Stimulated activated CD4-positive, alpha-beta T cell treated with anti-CD3 and anti-CD28 coated beads, Interleukin-2, amount 100 ng/mL, for 48 hours (primary cell): Measurements from ENCODE around the gene ACOT11.

Source experiments
- DNase-seq, 2 donors: peaks; one replicate each; pipeline ENCODE4 v3.0.0-alpha.2; 2020

ACOT11 gene

GRCh38 chr1:54593571-54594160 lies 45.6 kb downstream of the ACOT11 start:
- DNase-seq, result no peak

GRCh38 chr1:54594463-54594862 lies 46.4 kb downstream of the ACOT11 start:
- DNase-seq, result no peak

- no peak for DNase-seq
Measured at GRCh38 chr1:54595956-54596498, 48.0 kb downstream of the ACOT11 start.

GRCh38 chr1:54596756-54597155 lies 48.7 kb downstream of the ACOT11 start:
- DNase-seq, result no peak

GRCh38 chr1:54597455-54598030 lies 49.5 kb downstream of the ACOT11 start:
- DNase-seq, result no peak

GRCh38 chr1:54599211-54599823 lies 51.3 kb downstream of the ACOT11 start:
- DNase-seq, result no peak

- DNase-seq, result no peak
Measured at GRCh38 chr1:54600947-54601721, 53.1 kb downstream of the ACOT11 start.

GRCh38 chr1:54601730-54602129 lies 53.7 kb downstream of the ACOT11 start:
- no peak for DNase-seq

GRCh38 chr1:54602554-54602953 lies 54.5 kb downstream of the ACOT11 start:
- DNase-seq, result no peak

GRCh38 chr1:54603241-54603640 lies 55.2 kb downstream of the ACOT11 start:
- DNase-seq, result no peak

GRCh38 chr1:54604051-54604450 lies 56.0 kb downstream of the ACOT11 start:
- no peak for DNase-seq

GRCh38 chr1:54604572-54605370 lies 56.7 kb downstream of the ACOT11 start:
- DNase-seq, result peak in 1 of 2 donors; percentile 4

GRCh38 chr1:54606096-54606989 lies 58.3 kb downstream of the ACOT11 start:
- DNase-seq, result no peak

GRCh38 chr1:54606990-54607325 lies 58.9 kb downstream of the ACOT11 start:
- no peak for DNase-seq

GRCh38 chr1:54607821-54608565 lies 60.0 kb downstream of the ACOT11 start:
- DNase-seq, result no peak

GRCh38 chr1:54608566-54609230 lies 60.7 kb downstream of the ACOT11 start:
- DNase-seq, result no peak

- no peak for DNase-seq
Measured at GRCh38 chr1:54609301-54609921, 61.4 kb downstream of the ACOT11 start.

GRCh38 chr1:54610048-54610447 lies 62.0 kb downstream of the ACOT11 start:
- no peak for DNase-seq

GRCh38 chr1:54610601-54611580 lies 62.9 kb downstream of the ACOT11 start:
- no peak for DNase-seq
